ENCODE data around the gene MBTD1.

DNA sequence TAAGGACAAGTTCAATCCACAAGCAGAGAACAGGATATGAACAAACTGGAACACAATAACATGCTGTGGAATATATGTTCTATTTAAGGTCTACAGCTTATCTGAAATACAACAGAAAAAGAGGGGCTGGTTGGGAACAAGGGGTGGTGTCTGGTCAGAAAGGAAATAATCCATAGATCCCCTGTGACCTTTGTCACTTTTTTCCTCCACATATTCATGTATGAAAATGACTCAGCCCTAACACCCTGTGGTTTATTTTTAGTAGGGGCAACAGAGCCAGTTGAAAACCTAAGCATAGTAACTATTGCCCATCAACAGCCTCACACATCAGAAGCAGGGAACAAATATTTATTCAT is 126.9 kb downstream of the MBTD1 start:
- TF ChIP-seq, protein P1, sequence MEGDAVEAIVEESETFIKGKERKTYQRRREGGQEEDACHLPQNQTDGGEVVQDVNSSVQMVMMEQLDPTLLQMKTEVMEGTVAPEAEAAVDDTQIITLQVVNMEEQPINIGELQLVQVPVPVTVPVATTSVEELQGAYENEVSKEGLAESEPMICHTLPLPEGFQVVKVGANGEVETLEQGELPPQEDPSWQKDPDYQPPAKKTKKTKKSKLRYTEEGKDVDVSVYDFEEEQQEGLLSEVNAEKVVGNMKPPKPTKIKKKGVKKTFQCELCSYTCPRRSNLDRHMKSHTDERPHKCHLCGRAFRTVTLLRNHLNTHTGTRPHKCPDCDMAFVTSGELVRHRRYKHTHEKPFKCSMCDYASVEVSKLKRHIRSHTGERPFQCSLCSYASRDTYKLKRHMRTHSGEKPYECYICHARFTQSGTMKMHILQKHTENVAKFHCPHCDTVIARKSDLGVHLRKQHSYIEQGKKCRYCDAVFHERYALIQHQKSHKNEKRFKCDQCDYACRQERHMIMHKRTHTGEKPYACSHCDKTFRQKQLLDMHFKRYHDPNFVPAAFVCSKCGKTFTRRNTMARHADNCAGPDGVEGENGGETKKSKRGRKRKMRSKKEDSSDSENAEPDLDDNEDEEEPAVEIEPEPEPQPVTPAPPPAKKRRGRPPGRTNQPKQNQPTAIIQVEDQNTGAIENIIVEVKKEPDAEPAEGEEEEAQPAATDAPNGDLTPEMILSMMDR (IDR thresholded peaks at IDR 0.05), result no peak
- TF ChIP-seq POLR2A (IDR thresholded peaks at IDR 0.05), result no peak
